Stomach smooth muscle (tissue), 2 donors: ENCODE results near the gene MAN1C1.

Experiments
- H3K27ac ChIP-seq: one replicate; pipeline ENCODE4 v1.7.0; 2013; ENCODE audit warnings: mild to moderate bottlenecking, low read length, inconsistent platforms
- H3K27me3 ChIP-seq, 2 donors: one replicate each; pipeline ENCODE4 v1.7.0; 2013; ENCODE audit warnings: low read length in 2 of 2; ENCODE audit not compliant: insufficient read depth in 2 of 2, control insufficient read depth in 1 of 2
- H3K36me3 ChIP-seq, 2 donors: one replicate each; pipeline ENCODE4 v1.7.0; 2013; ENCODE audit warnings: low read length in 2 of 2; ENCODE audit not compliant: control insufficient read depth in 2 of 2, insufficient read depth in 2 of 2
- H3K4me1 ChIP-seq: one replicate; pipeline ENCODE4 v1.7.0; 2013; ENCODE audit warnings: low read length; ENCODE audit not compliant: control insufficient read depth, insufficient read depth
- H3K4me3 ChIP-seq, 2 donors: one replicate each; pipeline ENCODE4 v1.7.0; 2013; ENCODE audit warnings: low read length in 2 of 2
- H3K9ac ChIP-seq, 2 donors: one replicate each; pipeline ENCODE4 v1.7.0; 2013; ENCODE audit warnings: low read length in 2 of 2, mild to moderate bottlenecking in 1 of 2
- H3K9me3 ChIP-seq, 2 donors: one replicate each; pipeline ENCODE4 v1.7.0; 2013; ENCODE audit warnings: low read length in 2 of 2; ENCODE audit not compliant: control insufficient read depth in 2 of 2
- donor health status: healthy.
- donor health status: Pancreatic carcinoma.

MAN1C1 gene

GRCh38 chr1:25779894-25780293 lies 163.3 kb downstream of the MAN1C1 start:
- Histone ChIP-seq H3K4me1 (peaks cover 7% of the 10 kb centered on the region), H3K36me3 (peaks cover 0 to 3% of the 10 kb centered on the region in 2 donors), H3K4me3 (no peak overlapping the region), H3K9me3 (no peaks in the 10 kb centered on the region), H3K9ac (no peak overlapping the region), H3K27ac (no peak overlapping the region), H3K27me3 (no peaks in the 10 kb centered on the region)

DNA sequence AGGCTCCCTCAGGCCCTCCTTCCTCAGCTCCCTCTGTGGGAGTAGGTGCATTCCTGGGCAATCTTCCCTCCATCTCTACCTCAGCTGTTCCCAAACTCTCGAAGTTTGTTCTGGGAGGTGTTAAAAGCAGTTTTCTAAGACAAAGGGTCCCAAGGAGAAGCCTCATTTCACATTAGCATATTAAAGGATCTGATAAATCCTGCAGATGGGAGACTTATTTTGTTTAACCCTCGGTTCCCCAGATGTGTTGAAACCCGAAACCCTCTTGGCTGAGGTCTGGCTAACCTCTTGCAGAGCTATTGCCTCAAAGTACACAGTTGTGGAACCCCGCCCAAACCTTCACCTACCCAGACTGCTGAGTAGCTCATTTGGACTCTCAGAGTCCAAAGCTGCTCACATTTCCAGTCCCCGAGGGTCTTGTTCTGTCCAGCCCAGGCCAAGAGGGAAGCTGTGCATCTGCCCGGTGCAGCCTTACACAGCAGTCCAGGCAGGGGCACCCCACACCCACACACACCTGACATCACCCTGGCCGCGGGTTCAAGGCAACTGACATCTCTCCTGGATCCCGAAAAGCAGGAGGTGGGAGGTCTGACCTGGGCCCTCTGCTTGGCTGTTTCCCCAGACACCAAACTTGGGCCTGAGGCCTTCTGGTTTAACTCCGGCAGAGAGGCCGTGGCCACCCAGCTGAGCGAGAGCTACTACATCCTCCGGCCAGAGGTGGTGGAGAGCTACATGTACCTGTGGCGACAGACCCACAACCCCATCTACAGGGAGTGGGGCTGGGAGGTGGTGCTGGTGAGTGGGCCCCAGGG lies 163.9 kb downstream of the MAN1C1 start:
- Histone ChIP-seq H3K9ac (no peak overlapping the region), H3K27ac (no peak overlapping the region), H3K4me3 (no peak overlapping the region), H3K27me3 (no peaks in the 10 kb centered on the region), H3K36me3 (peaks cover 0 to 3% of the 10 kb centered on the region in 2 donors), H3K9me3 (no peaks in the 10 kb centered on the region), H3K4me1 (peaks cover 3% of the 10 kb centered on the region)

GRCh38 chr1:25781130-25781433 lies 164.5 kb downstream of the MAN1C1 start:
- H3K4me1 ChIP-seq = peaks cover 5% of the 10 kb centered on the region
- H3K27ac ChIP-seq = no peak overlapping the region
- no peaks in the 10 kb centered on the region for H3K27me3 ChIP-seq
- no peak overlapping the region for H3K9ac ChIP-seq
- H3K36me3 ChIP-seq = peaks cover 0 to 3% of the 10 kb centered on the region in 2 donors
- H3K4me3 ChIP-seq = no peak overlapping the region
- no peaks in the 10 kb centered on the region for H3K9me3 ChIP-seq

- no peak overlapping the region for H3K27ac ChIP-seq
- no peaks in the 10 kb centered on the region for H3K27me3 ChIP-seq
- H3K36me3 ChIP-seq = no peaks in the 10 kb centered on the region
- peaks cover 9% of the 10 kb centered on the region for H3K4me1 ChIP-seq
- H3K9me3 ChIP-seq = no peaks in the 10 kb centered on the region
- H3K9ac ChIP-seq = no peak overlapping the region
- no peak overlapping the region for H3K4me3 ChIP-seq
Measured at GRCh38 chr1:25782608-25783201, 166.1 kb downstream of the MAN1C1 start.

- H3K9me3 ChIP-seq = no peaks in the 10 kb centered on the region
- H3K9ac ChIP-seq = no peak overlapping the region
- H3K27me3 ChIP-seq = no peaks in the 10 kb centered on the region
- H3K27ac ChIP-seq = no peak overlapping the region
- H3K4me1 ChIP-seq = peaks cover 9% of the 10 kb centered on the region
- H3K4me3 ChIP-seq = no peak overlapping the region
- no peaks in the 10 kb centered on the region for H3K36me3 ChIP-seq
Measured at GRCh38 chr1:25784575-25785051, 168.0 kb downstream of the MAN1C1 start.

GRCh38 chr1:25785333-25786067 lies 168.9 kb downstream of the MAN1C1 start:
- no peaks in the 10 kb centered on the region for H3K27me3 ChIP-seq
- H3K4me1 ChIP-seq = peaks cover 6% of the 10 kb centered on the region
- H3K9me3 ChIP-seq = no peaks in the 10 kb centered on the region
- H3K36me3 ChIP-seq = no peaks in the 10 kb centered on the region
- H3K4me3 ChIP-seq = no peak overlapping the region
- no peak overlapping the region for H3K9ac ChIP-seq
- no peak overlapping the region for H3K27ac ChIP-seq

- H3K36me3 ChIP-seq = no peaks in the 10 kb centered on the region
- H3K9ac ChIP-seq = no peak overlapping the region
- peak overlapping the region; percentile 24 for H3K27ac ChIP-seq
Measured at GRCh38 chr1:25786887-25787759, 170.5 kb downstream of the MAN1C1 start.

DNA sequence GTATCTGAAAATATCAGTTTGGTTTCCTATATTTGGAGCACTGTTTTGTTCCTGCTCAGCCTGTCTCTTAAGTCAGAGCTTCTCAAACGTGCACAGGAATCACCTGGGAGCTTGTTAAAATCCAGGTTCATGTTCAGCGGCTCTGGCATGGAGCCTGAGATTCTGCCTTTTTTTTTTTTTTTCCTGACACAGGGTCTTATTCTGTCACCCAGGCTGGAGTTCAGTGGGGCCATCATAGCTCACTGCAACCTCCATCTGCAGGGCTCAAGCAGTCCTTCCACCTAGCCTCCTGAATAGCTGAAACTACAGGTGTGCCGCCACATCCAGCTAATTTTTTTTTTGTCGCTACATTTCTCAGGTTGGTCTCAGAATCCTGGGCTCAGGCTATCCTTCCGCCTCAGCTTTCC lies 171.2 kb downstream of the MAN1C1 start:
- H3K9me3 ChIP-seq = no peaks in the 10 kb centered on the region

More at GRCh38 chr1:25786887-25787759, 170.5 kb downstream of the MAN1C1 start:
- H3K4me3 ChIP-seq = no peak overlapping the region
- no peaks in the 10 kb centered on the region for H3K9me3 ChIP-seq
- no peaks in the 10 kb centered on the region for H3K27me3 ChIP-seq
- H3K4me1 ChIP-seq = peaks cover 6% of the 10 kb centered on the region

GRCh38 chr1:25790472-25790871 lies 173.9 kb downstream of the MAN1C1 start:
- H3K9me3 ChIP-seq = no peaks in the 10 kb centered on the region
- no peak overlapping the region for H3K9ac ChIP-seq
- H3K36me3 ChIP-seq = no peaks in the 10 kb centered on the region
- H3K27me3 ChIP-seq = no peaks in the 10 kb centered on the region
- peaks cover 6% of the 10 kb centered on the region for H3K4me1 ChIP-seq
- no peak overlapping the region for H3K27ac ChIP-seq
- H3K4me3 ChIP-seq = no peak overlapping the region

More for the DNA sequence above, 171.2 kb downstream of the MAN1C1 start:
- H3K27me3 ChIP-seq = no peaks in the 10 kb centered on the region
- H3K27ac ChIP-seq = no peak overlapping the region
- H3K4me3 ChIP-seq = no peak overlapping the region
- H3K36me3 ChIP-seq = no peaks in the 10 kb centered on the region
- H3K4me1 ChIP-seq = peaks cover 6% of the 10 kb centered on the region
- H3K9ac ChIP-seq = no peak overlapping the region

- H3K9ac ChIP-seq = no peak overlapping the region
- H3K4me1 ChIP-seq = peaks cover 8% of the 10 kb centered on the region
- no peak overlapping the region for H3K4me3 ChIP-seq
- H3K36me3 ChIP-seq = no peaks in the 10 kb centered on the region
- H3K27ac ChIP-seq = no peak overlapping the region
- H3K9me3 ChIP-seq = no peaks in the 10 kb centered on the region
- no peaks in the 10 kb centered on the region for H3K27me3 ChIP-seq
Measured at GRCh38 chr1:25792115-25792514, 175.5 kb downstream of the MAN1C1 start.
